ENCODE results near the gene IST1. TPM values are rescaled to one million over a fixed set of nuclear protein-coding genes. Genes with fewer than 3 reads are reported as not detected.

IST1 gene
- total and polyA plus RNA-seq, 9 donors = 131 to 168 (median 140) TPM

DNA sequence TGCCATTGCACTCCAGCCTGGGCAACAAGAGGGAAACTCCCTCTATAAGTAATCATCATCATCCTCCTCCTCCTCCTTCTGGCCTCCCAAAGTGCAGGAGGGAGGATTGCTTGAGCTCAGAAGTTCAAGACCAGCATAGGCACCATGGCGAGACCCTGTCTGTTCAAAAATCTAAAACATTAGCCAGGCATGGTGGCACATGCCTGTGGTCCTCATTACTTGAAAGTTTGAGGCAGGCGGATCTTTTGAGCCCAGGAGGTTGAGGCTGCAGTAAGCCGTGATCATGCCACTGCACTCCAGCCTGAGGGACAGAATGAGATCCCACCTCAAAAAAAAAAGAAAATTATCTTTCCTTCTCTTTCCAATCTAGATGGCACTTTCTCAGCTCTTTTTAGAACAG, 77.0 kb downstream of the IST1 start:
- H3K9me3 ChIP-seq (replicated peaks; ENCODE audit: control insufficient read depth, low read depth, low read length) = no peaks in the 10 kb centered on the region
- no peaks in the 10 kb centered on the region for H3K4me1 ChIP-seq (ENCODE audit: control insufficient read depth, insufficient read depth, low read length)

DNA sequence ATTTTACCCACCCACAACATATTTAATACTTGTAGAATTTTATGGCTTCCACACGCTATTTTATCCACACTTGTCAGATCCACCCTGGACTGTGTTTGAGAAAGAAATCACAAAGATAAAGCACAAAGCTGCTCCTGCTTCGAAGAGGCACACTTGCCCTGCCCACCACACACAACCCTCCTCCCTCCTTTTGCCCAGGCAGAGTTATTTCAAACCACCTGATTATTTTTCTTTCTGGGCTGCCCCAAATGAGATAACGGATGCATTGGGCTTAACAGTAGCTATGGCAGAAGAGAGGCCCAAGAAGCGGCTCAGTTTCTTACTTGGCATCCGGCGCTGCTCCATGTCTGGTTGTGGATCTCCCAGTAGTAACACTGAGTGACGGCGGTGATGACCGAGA, 77.7 kb downstream of the IST1 start:
- no peak for DNase-seq
- 80% methylated on average over 6 of the region's 9 CpGs for WGBS (ENCODE audit: insufficient coverage)
- no peaks in the 10 kb centered on the region for H3K27me3 ChIP-seq (ENCODE audit: control insufficient read depth, insufficient read depth, low read length)
- H3K4me3 ChIP-seq (ENCODE audit: low read length) = no peak overlapping the region
- no peaks in the 10 kb centered on the region for H3K4me1 ChIP-seq (ENCODE audit: control insufficient read depth, insufficient read depth, low read length)
- H3K9me3 ChIP-seq (replicated peaks; ENCODE audit: control insufficient read depth, low read depth, low read length) = no peaks in the 10 kb centered on the region
- H3K27ac ChIP-seq (ENCODE audit: low read length) = no peak overlapping the region
- no peaks in the 10 kb centered on the region for H3K36me3 ChIP-seq (ENCODE audit: control insufficient read depth, insufficient read depth, low read length)

More for the DNA sequence above, 77.0 kb downstream of the IST1 start:
- Histone ChIP-seq H3K4me3 (ENCODE audit: low read length) (no peak overlapping the region), H3K27ac (ENCODE audit: low read length) (no peak overlapping the region), H3K27me3 (ENCODE audit: control insufficient read depth, insufficient read depth, low read length) (no peaks in the 10 kb centered on the region), H3K36me3 (ENCODE audit: control insufficient read depth, insufficient read depth, low read length) (no peaks in the 10 kb centered on the region)
- no peak for DNase-seq
- WGBS (ENCODE audit: insufficient coverage) = 79% methylated on average over 3 of the region's 3 CpGs

DNA sequence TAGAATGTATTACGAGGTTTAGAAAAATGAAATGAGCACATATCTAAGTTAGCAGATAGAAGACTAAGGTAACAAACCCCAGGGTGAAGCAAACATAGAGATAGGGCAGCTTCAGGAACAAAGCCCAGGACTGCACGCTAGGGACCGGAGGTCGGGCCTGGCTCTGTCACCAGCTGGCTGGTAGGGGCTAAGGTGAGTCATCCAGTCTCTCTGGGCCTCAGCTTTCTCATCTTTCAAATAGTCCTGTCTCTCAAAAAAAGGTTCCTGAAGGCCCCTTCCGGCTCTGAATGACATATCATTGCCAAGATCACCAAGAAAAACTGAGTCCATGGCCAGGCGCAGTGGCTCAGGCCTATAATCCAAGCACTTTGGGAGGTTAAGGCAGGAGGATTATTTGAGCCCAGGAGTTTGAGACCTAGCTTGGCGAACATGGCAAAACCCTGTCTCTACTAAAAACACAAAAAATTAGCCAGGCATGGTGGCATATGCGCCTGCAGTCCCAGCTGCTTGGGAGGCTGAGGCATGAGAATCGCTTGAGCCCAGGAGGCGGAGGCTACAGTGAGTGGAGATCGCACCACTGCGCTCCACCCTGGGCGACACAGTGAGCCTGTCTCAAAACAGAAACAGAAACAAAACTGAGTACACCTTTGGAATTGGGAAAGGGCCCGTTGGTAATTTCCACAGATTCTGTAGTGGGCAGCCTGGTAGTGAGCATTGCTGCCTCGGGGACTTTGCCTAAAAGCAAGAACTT, 78.9 kb downstream of the IST1 start:
- Histone ChIP-seq H3K9me3 (replicated peaks; ENCODE audit: control insufficient read depth, low read depth, low read length) (no peaks in the 10 kb centered on the region), H3K27ac (ENCODE audit: low read length) (no peak overlapping the region), H3K27me3 (ENCODE audit: control insufficient read depth, insufficient read depth, low read length) (no peaks in the 10 kb centered on the region), H3K4me3 (ENCODE audit: low read length) (no peak overlapping the region), H3K4me1 (ENCODE audit: control insufficient read depth, insufficient read depth, low read length) (no peaks in the 10 kb centered on the region), H3K36me3 (ENCODE audit: control insufficient read depth, insufficient read depth, low read length) (no peaks in the 10 kb centered on the region)
- WGBS (ENCODE audit: insufficient coverage) = 85% methylated on average over 8 of the region's 15 CpGs
- DNase-seq = no peak

Other genes starting within 250 kb of the IST1 start
- 5.5 TPM for gene PHLPP2, start 170.8 kb upstream of the IST1 start, total RNA-seq
- gene PHLPP2, start 170.8 kb upstream of the IST1 start, polyA plus RNA-seq (ENCODE audit: insufficient read depth in 1 of 8, insufficient read length in 8 of 8, low replicate concordance in 1 of 8) = 1 to 10 TPM; 4.6 to 7.9 (median 5.6) TPM
- 33.7 TPM for gene AP1G1, start 86.7 kb upstream of the IST1 start, total RNA-seq
- gene AP1G1, start 86.7 kb upstream of the IST1 start, polyA plus RNA-seq (ENCODE audit: insufficient read depth in 1 of 8, insufficient read length in 8 of 8, low replicate concordance in 1 of 8) = 10 to 100 TPM; 34.7 to 42.7 (median 39.5) TPM
- gene ATXN1L, start 49.6 kb upstream of the IST1 start, total RNA-seq = 11.3 TPM
- 10 to 100 TPM; 14.3 to 23.0 (median 18.6) TPM for gene ATXN1L, start 49.6 kb upstream of the IST1 start, polyA plus RNA-seq (ENCODE audit: insufficient read depth in 1 of 8, insufficient read length in 8 of 8, low replicate concordance in 1 of 8)
- gene ZNF821, start 11.3 kb upstream of the IST1 start, total RNA-seq = 8.5 TPM
- gene ZNF821, start 11.3 kb upstream of the IST1 start, polyA plus RNA-seq (ENCODE audit: insufficient read depth in 1 of 8, insufficient read length in 8 of 8, low replicate concordance in 1 of 8) = 10 to 100 TPM in 3 of 8 donors, 1 to 10 TPM in 5; 7.3 to 11.4 (median 9.3) TPM
- gene PKD1L3, start 104.9 kb downstream of the IST1 start, total RNA-seq = 0.09 TPM
- under 1 TPM in 6 of 8 donors, not detected in 2; 0.02 to 0.21 (median 0.05) TPM for gene PKD1L3, start 104.9 kb downstream of the IST1 start, polyA plus RNA-seq (ENCODE audit: insufficient read depth in 1 of 8, insufficient read length in 8 of 8, low replicate concordance in 1 of 8)
- gene DHODH, start 113.2 kb downstream of the IST1 start, total RNA-seq = 7.2 TPM
- 10 to 100 TPM in 5 of 8 donors, 1 to 10 TPM in 3; 7.2 to 12.4 (median 10.5) TPM for gene DHODH, start 113.2 kb downstream of the IST1 start, polyA plus RNA-seq (ENCODE audit: insufficient read depth in 1 of 8, insufficient read length in 8 of 8, low replicate concordance in 1 of 8)
- gene HP, start 159.0 kb downstream of the IST1 start, total RNA-seq = 0.13 TPM
- 1 to 10 TPM in 4 of 8 donors, under 1 TPM in 4; 0.48 to 1.5 (median 0.99) TPM for gene HP, start 159.0 kb downstream of the IST1 start, polyA plus RNA-seq (ENCODE audit: insufficient read depth in 1 of 8, insufficient read length in 8 of 8, low replicate concordance in 1 of 8)
- gene HPR, start 167.7 kb downstream of the IST1 start, total RNA-seq = not detected
- gene HPR, start 167.7 kb downstream of the IST1 start, polyA plus RNA-seq (ENCODE audit: insufficient read depth in 1 of 8, insufficient read length in 8 of 8, low replicate concordance in 1 of 8) = under 1 TPM in 3 of 8 donors, not detected in 5; 0.25 to 0.34 (median 0.26) TPM
- 11.3 TPM for gene TXNL4B, start 198.1 kb downstream of the IST1 start, total RNA-seq
- 10 to 100 TPM in 7 of 8 donors, 1 to 10 TPM in 1; 9.8 to 13.5 (median 11.2) TPM for gene TXNL4B, start 198.1 kb downstream of the IST1 start, polyA plus RNA-seq (ENCODE audit: insufficient read depth in 1 of 8, insufficient read length in 8 of 8, low replicate concordance in 1 of 8)
- gene DHX38, start 198.3 kb downstream of the IST1 start, total RNA-seq = 47.3 TPM
- 10 to 100 TPM; 48.8 to 63.6 (median 56.4) TPM for gene DHX38, start 198.3 kb downstream of the IST1 start, polyA plus RNA-seq (ENCODE audit: insufficient read depth in 1 of 8, insufficient read length in 8 of 8, low replicate concordance in 1 of 8)